AG20443 (cell line): ENCODE results near the gene RASGEF1C.
A peak's percentile ranks its signal among the peaks of the same experiment; 100 is the strongest.

ENCODE experiments used
- DNase-seq: peaks from one replicate; pipeline ENCODE4 v3.0.0; 2012; ENCODE audit warnings: low spot score, mixed read lengths

Gene RASGEF1C

GRCh38 chr5:180209137-180209581 lies at the start of gene RASGEF1C:
TSS of gene RASGEF1C (minus strand) at chr5:180209211. CDS start at chr5:180138052, 71,159 bp downstream.
- peak; percentile 96 for DNase-seq

- no peak for DNase-seq
Measured at GRCh38 chr5:180253036-180253824, 44.2 kb upstream of the RASGEF1C start.

GRCh38 chr5:180251887-180252286 lies 42.9 kb upstream of the RASGEF1C start:
- DNase-seq, result no peak

GRCh38 chr5:180251141-180251540 lies 42.1 kb upstream of the RASGEF1C start:
- DNase-seq, result no peak

GRCh38 chr5:180250329-180250728 lies 41.3 kb upstream of the RASGEF1C start:
- no peak for DNase-seq

GRCh38 chr5:180241600-180241999 lies 32.6 kb upstream of the RASGEF1C start:
- DNase-seq, result no peak

GRCh38 chr5:180238631-180239030 lies 29.6 kb upstream of the RASGEF1C start:
- no peak for DNase-seq

- DNase-seq, result no peak
Measured at GRCh38 chr5:180235846-180236245, 26.8 kb upstream of the RASGEF1C start.

- DNase-seq, result no peak
Measured at GRCh38 chr5:180235077-180235476, 26.1 kb upstream of the RASGEF1C start.

- no peak for DNase-seq
Measured at GRCh38 chr5:180234271-180234670, 25.3 kb upstream of the RASGEF1C start.

- no peak for DNase-seq
Measured at GRCh38 chr5:180233729-180234128, 24.7 kb upstream of the RASGEF1C start.

GRCh38 chr5:180230017-180230416 lies 21.0 kb upstream of the RASGEF1C start:
- no peak for DNase-seq

- DNase-seq, result no peak
Measured at GRCh38 chr5:180222056-180222455, 13.0 kb upstream of the RASGEF1C start.

GRCh38 chr5:180217797-180218196 lies 8.8 kb upstream of the RASGEF1C start:
- DNase-seq, result no peak

- DNase-seq, result no peak
Measured at GRCh38 chr5:180216646-180217171, 7.7 kb upstream of the RASGEF1C start.

- no peak for DNase-seq
Measured at GRCh38 chr5:180215783-180216630, 7.0 kb upstream of the RASGEF1C start.

GRCh38 chr5:180214870-180215770 lies 6.1 kb upstream of the RASGEF1C start:
- no peak for DNase-seq

- no peak for DNase-seq
Measured at GRCh38 chr5:180213657-180214207, 4.7 kb upstream of the RASGEF1C start.

- DNase-seq, result no peak
Measured at GRCh38 chr5:180213256-180213600, 4.2 kb upstream of the RASGEF1C start.

GRCh38 chr5:180212363-180213255 lies 3.6 kb upstream of the RASGEF1C start:
- no peak for DNase-seq

GRCh38 chr5:180211761-180212035 lies 2.7 kb upstream of the RASGEF1C start:
- DNase-seq, result no peak
